ENCODE data around the gene KATNA1. TPM values are rescaled to one million over a fixed set of nuclear protein-coding genes. Genes with fewer than 3 reads are reported as not detected.

The KATNA1 gene
- total and polyA plus RNA-seq, 2 donors (not counting 3 experiments of a cell fraction or from before 2014, with no cell fraction given) = 9.9 to 15.9 TPM

GRCh38 chr6:149634315-149634714, 14.2 kb downstream of the KATNA1 start:
- Histone ChIP-seq H3K27ac (ENCODE audit: insufficient read depth, low read depth, low read length) (no peak overlapping the region), H2AFZ (ENCODE audit: low read depth, low read length) (no peak overlapping the region), H3K4me1 (ENCODE audit: control insufficient read depth, extremely low read depth, insufficient read depth, low read length) (no peaks in the 10 kb centered on the region), H3K4me2 (ENCODE audit: insufficient read depth, low read length) (no peak overlapping the region), H3K4me3 (replicated peaks in 1 of 3; ENCODE audit: insufficient read depth in 1 of 3, low read depth in 1 of 3, low read length in 3 of 3) (no peak overlapping the region), H3K79me2 (ENCODE audit: control insufficient read depth, insufficient read depth, low read length) (peaks cover 2% of the 10 kb centered on the region), H3K9ac (replicated peaks; ENCODE audit: extremely low read depth, insufficient read depth, low read length) (no peak overlapping the region), H4K20me1 (replicated peaks; ENCODE audit: control insufficient read depth, extremely low read depth, insufficient read depth, low read length) (no peaks in the 10 kb centered on the region), H3K9me1 (replicated peaks; ENCODE audit: control insufficient read depth, extremely low read depth, insufficient read depth, low read length) (no peaks in the 10 kb centered on the region), H3K27me3 (ENCODE audit: control insufficient read depth in 2 of 2, insufficient read depth in 2 of 2, low read length in 2 of 2) (no peaks in the 10 kb centered on the region), H3K9me3 (replicated peaks; ENCODE audit: control insufficient read depth, insufficient read depth, low read length) (no peaks in the 10 kb centered on the region), H3K36me3 (ENCODE audit: control insufficient read depth in 2 of 2, extremely low read depth in 1 of 2, insufficient read depth in 2 of 2, low read length in 2 of 2) (no peaks in the 10 kb centered on the region)
- ChIA-PET CTCF (no interaction called here), POLR2A (no interaction called here)
- intact Hi-C loops (cut with micrococcal nuclease) = no loop called here
- FAIRE-seq (no peak), DNase-seq (ENCODE audit: low read depth, low spot score) (no peak)
- TF ChIP-seq GATA2 (IDR thresholded peaks at IDR 0.05; ENCODE audit: insufficient read depth, insufficient read length, low read depth, low read length) (no peak), EZH2 (IDR thresholded peaks at IDR 0.05; ENCODE audit: borderline replicate concordance, low read depth, low read length, severe bottlenecking) (no peak), CTCF (IDR thresholded peaks at IDR 0.05; ENCODE audit: extremely low read depth in 1 of 2, insufficient read depth in 1 of 2, low read depth in 1 of 2, low read length in 2 of 2) (no peak), FOS (IDR thresholded peaks at IDR 0.05; ENCODE audit: borderline replicate concordance, insufficient read depth, low read length) (no peak), JUN (IDR thresholded peaks at IDR 0.05; ENCODE audit: borderline replicate concordance, insufficient read depth, insufficient read length, low read depth) (no peak), MYC (IDR thresholded peaks at IDR 0.05; ENCODE audit: low read depth, low read length) (no peak), POLR2AphosphoS5 (IDR thresholded peaks at IDR 0.05; ENCODE audit: insufficient read depth, low read depth, low read length) (no peak), MAX (IDR thresholded peaks at IDR 0.05; ENCODE audit: insufficient read depth, insufficient read length) (no peak), POLR2A (IDR thresholded peaks at IDR 0.05; ENCODE audit: low read depth, low read length) (no peak)
- BruUV-seq (replicated peaks) = no TSS peak
- dilution Hi-C loops (cut with MboI; ENCODE audit: extremely low pct_ligation_motif_present, low sequenced_read_pairs) = no loop called here

Data from endothelial cell of umbilical vein (primary cell).